SK-N-MC (cell line): ENCODE data around the gene ARHGAP26.

Source experiments
- EZH2 ChIP-seq: fragments of 200-600 bp; sonication (generic); IDR thresholded peaks from one replicate; pipeline ENCODE4 v1.6.1; 2017; ENCODE audit warnings: antibody characterized with exemption
- FOXP2 ChIP-seq: optimal IDR thresholded peaks from 2 replicates; pipeline ENCODE3; 2011; ENCODE audit warnings: mild to moderate bottlenecking, moderate library complexity; ENCODE audit not compliant: insufficient read depth; ENCODE audit errors: extremely low read length, control extremely low read depth
- POLR2AphosphoS5 ChIP-seq: IDR thresholded peaks from 2 replicates; pipeline ENCODE4 v1.6.1; 2012; ENCODE audit warnings: mild to moderate bottlenecking, low read depth, low read length, borderline replicate concordance

- TF ChIP-seq POLR2AphosphoS5 (no peak), EZH2 (no peak), FOXP2 (no peak)
Observed at GRCh38 chr5:142908659-142909058, 138.5 kb downstream of the ARHGAP26 start.
